ENCODE results near the gene CUL3.

DNA sequence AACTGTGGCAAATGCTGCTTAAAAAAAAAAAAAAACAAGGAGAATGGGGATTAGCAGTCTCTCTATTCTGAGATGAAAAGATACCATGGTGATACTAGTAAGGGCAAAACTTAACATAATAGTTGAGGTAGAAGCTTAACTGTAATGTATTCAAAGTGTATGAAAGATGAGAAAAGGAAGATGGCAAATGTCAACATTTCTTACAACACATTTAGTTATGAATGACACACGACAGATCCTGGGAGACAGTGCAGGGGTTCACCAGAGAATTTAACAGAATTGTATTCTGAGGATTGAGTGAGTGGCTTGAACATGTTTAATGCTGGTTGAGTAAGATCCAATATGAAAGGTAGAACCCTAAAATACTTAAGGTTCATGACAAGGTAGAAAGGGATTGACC, 52.7 kb downstream of the CUL3 start:
- TF ChIP-seq, protein P1, sequence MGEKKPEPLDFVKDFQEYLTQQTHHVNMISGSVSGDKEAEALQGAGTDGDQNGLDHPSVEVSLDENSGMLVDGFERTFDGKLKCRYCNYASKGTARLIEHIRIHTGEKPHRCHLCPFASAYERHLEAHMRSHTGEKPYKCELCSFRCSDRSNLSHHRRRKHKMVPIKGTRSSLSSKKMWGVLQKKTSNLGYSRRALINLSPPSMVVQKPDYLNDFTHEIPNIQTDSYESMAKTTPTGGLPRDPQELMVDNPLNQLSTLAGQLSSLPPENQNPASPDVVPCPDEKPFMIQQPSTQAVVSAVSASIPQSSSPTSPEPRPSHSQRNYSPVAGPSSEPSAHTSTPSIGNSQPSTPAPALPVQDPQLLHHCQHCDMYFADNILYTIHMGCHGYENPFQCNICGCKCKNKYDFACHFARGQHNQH (CRISPR knock-in tag; IDR thresholded peaks at IDR 0.05): no peak
- TF ChIP-seq ZBTB21 (CRISPR knock-in tag; IDR thresholded peaks at IDR 0.05) (no peak), EZH2 (conservative IDR thresholded peaks at IDR 0.05; ENCODE audit: low read depth, low read length) (no peak), POLR2AphosphoS5 (IDR thresholded peaks at IDR 0.05; ENCODE audit: low read depth, low read length) (no peak), ZNF292 (CRISPR knock-in tag; IDR thresholded peaks at IDR 0.05; ENCODE audit: borderline replicate concordance, low read depth) (no peak), HNRNPK (IDR thresholded peaks at IDR 0.05; ENCODE audit: low read depth, low read length, poor library complexity, severe bottlenecking) (no peak)
- TF ChIP-seq, protein P2, sequence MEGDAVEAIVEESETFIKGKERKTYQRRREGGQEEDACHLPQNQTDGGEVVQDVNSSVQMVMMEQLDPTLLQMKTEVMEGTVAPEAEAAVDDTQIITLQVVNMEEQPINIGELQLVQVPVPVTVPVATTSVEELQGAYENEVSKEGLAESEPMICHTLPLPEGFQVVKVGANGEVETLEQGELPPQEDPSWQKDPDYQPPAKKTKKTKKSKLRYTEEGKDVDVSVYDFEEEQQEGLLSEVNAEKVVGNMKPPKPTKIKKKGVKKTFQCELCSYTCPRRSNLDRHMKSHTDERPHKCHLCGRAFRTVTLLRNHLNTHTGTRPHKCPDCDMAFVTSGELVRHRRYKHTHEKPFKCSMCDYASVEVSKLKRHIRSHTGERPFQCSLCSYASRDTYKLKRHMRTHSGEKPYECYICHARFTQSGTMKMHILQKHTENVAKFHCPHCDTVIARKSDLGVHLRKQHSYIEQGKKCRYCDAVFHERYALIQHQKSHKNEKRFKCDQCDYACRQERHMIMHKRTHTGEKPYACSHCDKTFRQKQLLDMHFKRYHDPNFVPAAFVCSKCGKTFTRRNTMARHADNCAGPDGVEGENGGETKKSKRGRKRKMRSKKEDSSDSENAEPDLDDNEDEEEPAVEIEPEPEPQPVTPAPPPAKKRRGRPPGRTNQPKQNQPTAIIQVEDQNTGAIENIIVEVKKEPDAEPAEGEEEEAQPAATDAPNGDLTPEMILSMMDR (CRISPR knock-in tag; IDR thresholded peaks at IDR 0.05): no peak
